Neuron (in vitro differentiated cells): ENCODE data around the gene CNOT3.

Experiments used
- H2AFZ ChIP-seq: one replicate; pipeline ENCODE4 v1.6.1; 2013; ENCODE audit warnings: low read depth, mild to moderate bottlenecking, inconsistent platforms, low read length, moderate library complexity
- H3K27me3 ChIP-seq: one replicate; pipeline ENCODE4 v1.6.1; 2013; ENCODE audit warnings: low read length; ENCODE audit not compliant: insufficient read depth
- H3K36me3 ChIP-seq: one replicate; pipeline ENCODE4 v1.6.1; 2013; ENCODE audit warnings: low read length; ENCODE audit not compliant: insufficient read depth
- H3K4me1 ChIP-seq: one replicate; pipeline ENCODE4 v1.6.1; 2013; ENCODE audit warnings: low read length; ENCODE audit not compliant: insufficient read depth
- H3K4me3 ChIP-seq: 2 replicates; pipeline ENCODE4 v1.5.1; 2013; ENCODE audit warnings: mild to moderate bottlenecking, low read length, moderate library complexity
- H3K9me3 ChIP-seq: one replicate; pipeline ENCODE4 v1.6.1; 2013; ENCODE audit warnings: low read length

The CNOT3 gene

GRCh38 chr19:54128796-54129616 is 8.6 kb upstream of the CNOT3 start:
- H2AFZ ChIP-seq = no peak overlapping the region
- no peaks in the 10 kb centered on the region for H3K27me3 ChIP-seq
- peaks cover 65% of the 10 kb centered on the region for H3K36me3 ChIP-seq

GRCh38 chr19:54129617-54129996 is 8.0 kb upstream of the CNOT3 start:
- H3K9me3 ChIP-seq = no peaks in the 10 kb centered on the region
- H3K36me3 ChIP-seq = peaks cover 60% of the 10 kb centered on the region
- no peak overlapping the region for H3K4me3 ChIP-seq
- H3K27me3 ChIP-seq = no peaks in the 10 kb centered on the region
- no peak overlapping the region for H2AFZ ChIP-seq
- no peaks in the 10 kb centered on the region for H3K4me1 ChIP-seq

More at GRCh38 chr19:54128796-54129616, 8.6 kb upstream of the CNOT3 start:
- no peaks in the 10 kb centered on the region for H3K4me1 ChIP-seq
- H3K9me3 ChIP-seq = no peaks in the 10 kb centered on the region
- H3K4me3 ChIP-seq = no peak overlapping the region

GRCh38 chr19:54133312-54133956 is 4.1 kb upstream of the CNOT3 start:
- H3K9me3 ChIP-seq = no peaks in the 10 kb centered on the region
- no peak overlapping the region for H3K4me3 ChIP-seq
- peaks cover 9% of the 10 kb centered on the region for H3K4me1 ChIP-seq
- H3K36me3 ChIP-seq = peaks cover 28% of the 10 kb centered on the region
- no peaks in the 10 kb centered on the region for H3K27me3 ChIP-seq
- no peak overlapping the region for H2AFZ ChIP-seq

- no peak overlapping the region for H2AFZ ChIP-seq
- no peaks in the 10 kb centered on the region for H3K9me3 ChIP-seq
- H3K4me1 ChIP-seq = peaks cover 15% of the 10 kb centered on the region
- H3K27me3 ChIP-seq = no peaks in the 10 kb centered on the region
- no peak overlapping the region for H3K4me3 ChIP-seq
- H3K36me3 ChIP-seq = peaks cover 25% of the 10 kb centered on the region
Observed at GRCh38 chr19:54133957-54134590, 3.5 kb upstream of the CNOT3 start.

GRCh38 chr19:54136086-54136863 is 1.3 kb upstream of the CNOT3 start:
- Histone ChIP-seq H3K4me3 (peak overlapping the region; percentile 52), H3K36me3 (peaks cover 29% of the 10 kb centered on the region), H2AFZ (peak overlapping the region; percentile 11), H3K4me1 (peaks cover 22% of the 10 kb centered on the region), H3K27me3 (no peaks in the 10 kb centered on the region), H3K9me3 (no peaks in the 10 kb centered on the region)

GRCh38 chr19:54136864-54137698 is 481 bp upstream of the CNOT3 start:
- H3K9me3 ChIP-seq = no peaks in the 10 kb centered on the region
- peak overlapping the region; percentile 11 for H2AFZ ChIP-seq
- peaks cover 22% of the 10 kb centered on the region for H3K4me1 ChIP-seq
- H3K36me3 ChIP-seq = peaks cover 30% of the 10 kb centered on the region
- H3K4me3 ChIP-seq = peak overlapping the region; percentile 63
- H3K27me3 ChIP-seq = no peaks in the 10 kb centered on the region

- peaks cover 22% of the 10 kb centered on the region for H3K4me1 ChIP-seq
- H2AFZ ChIP-seq = no peak overlapping the region
- H3K36me3 ChIP-seq = peaks cover 44% of the 10 kb centered on the region
- no peaks in the 10 kb centered on the region for H3K9me3 ChIP-seq
- H3K4me3 ChIP-seq = peak overlapping the region; percentile 63
- H3K27me3 ChIP-seq = no peaks in the 10 kb centered on the region
Observed at GRCh38 chr19:54138489-54139256, 1.1 kb downstream of the CNOT3 start.

GRCh38 chr19:54141356-54141755 is 3.8 kb downstream of the CNOT3 start:
- no peaks in the 10 kb centered on the region for H3K9me3 ChIP-seq
- H3K4me3 ChIP-seq = no peak overlapping the region
- H2AFZ ChIP-seq = no peak overlapping the region
- H3K36me3 ChIP-seq = peaks cover 71% of the 10 kb centered on the region
- no peaks in the 10 kb centered on the region for H3K27me3 ChIP-seq
- peaks cover 14% of the 10 kb centered on the region for H3K4me1 ChIP-seq

- peaks cover 12% of the 10 kb centered on the region for H3K4me1 ChIP-seq
- peaks cover 80% of the 10 kb centered on the region for H3K36me3 ChIP-seq
- no peaks in the 10 kb centered on the region for H3K9me3 ChIP-seq
- H2AFZ ChIP-seq = no peak overlapping the region
- no peak overlapping the region for H3K4me3 ChIP-seq
- no peaks in the 10 kb centered on the region for H3K27me3 ChIP-seq
Observed at GRCh38 chr19:54142166-54142780, 4.7 kb downstream of the CNOT3 start.

GRCh38 chr19:54145541-54146158 is 8.1 kb downstream of the CNOT3 start:
- peaks cover 92% of the 10 kb centered on the region for H3K36me3 ChIP-seq
- H2AFZ ChIP-seq = no peak overlapping the region
- no peaks in the 10 kb centered on the region for H3K4me1 ChIP-seq
- no peaks in the 10 kb centered on the region for H3K9me3 ChIP-seq
- no peaks in the 10 kb centered on the region for H3K27me3 ChIP-seq
- H3K4me3 ChIP-seq = no peak overlapping the region

GRCh38 chr19:54147676-54148075 is 10.1 kb downstream of the CNOT3 start:
- Histone ChIP-seq H3K4me1 (no peaks in the 10 kb centered on the region), H3K9me3 (no peaks in the 10 kb centered on the region), H3K36me3 (peaks cover 90% of the 10 kb centered on the region), H3K4me3 (no peak overlapping the region), H2AFZ (no peak overlapping the region), H3K27me3 (no peaks in the 10 kb centered on the region)
